Heart right ventricle (tissue), 16 donors: ENCODE data around the gene CACNG3. TPM values are rescaled to one million over a fixed set of nuclear protein-coding genes. Genes with fewer than 3 reads are reported as not detected.

Experiments
- ATAC-seq, 8 donors: fragments of 200-7000 bp; cut with Tn5 transposase; one replicate each; pipeline ENCODE4 v1.9.1; 2020; ENCODE audit warnings: mild to moderate bottlenecking in 8 of 8, moderate library complexity in 8 of 8, moderate number of reproducible peaks in 1 of 8
- DNase-seq, 2 donors: peaks; one replicate each; pipeline ENCODE4 v3.0.0-alpha.2; 2020
- H3K27ac ChIP-seq, 10 donors: fragments of 200-600 bp; sonication (generic) in 2 of 10; one replicate each; pipeline versions ENCODE4 v1.5.0 to v1.8.0; 2020 to 2022; ENCODE audit warnings: mild to moderate bottlenecking in 3 of 10
- H3K27me3 ChIP-seq, 7 donors: fragments of 200-600 bp; one replicate each; pipeline ENCODE4 v1.8.0; 2021 to 2022; ENCODE audit warnings: mild to moderate bottlenecking in 2 of 7
- H3K36me3 ChIP-seq, 9 donors: fragments of 200-600 bp; sonication (generic) in 1 of 9; one replicate each; pipeline versions ENCODE4 v1.5.0 to v1.8.0; 2020 to 2022; ENCODE audit warnings: mild to moderate bottlenecking in 2 of 9
- H3K4me1 ChIP-seq, 9 donors: fragments of 200-600 bp; sonication (generic) in 1 of 9; one replicate each; pipeline versions ENCODE4 v1.5.0 to v1.8.0; 2020 to 2022; ENCODE audit warnings: mild to moderate bottlenecking in 4 of 9
- H3K4me3 ChIP-seq, 10 donors: fragments of 200-600 bp; sonication (generic) in 2 of 10; one replicate each; pipeline versions ENCODE4 v1.5.0 to v1.8.0; 2020 to 2022; ENCODE audit warnings: mild to moderate bottlenecking in 7 of 10, moderate library complexity in 2 of 10
- H3K9me3 ChIP-seq, 11 donors: fragments of 200-600 bp in 10 of 11; sonication (generic) in 2 of 11; one replicate each; pipeline versions ENCODE4 v1.5.0 to v1.8.0; 2013 to 2022; ENCODE audit warnings: mild to moderate bottlenecking in 2 of 11, control low read depth in 1 of 11, moderate library complexity in 1 of 11
- CTCF ChIP-seq, 9 donors: fragments of 200-600 bp; sonication (generic) in 2 of 9; IDR thresholded peaks; one replicate each; pipeline versions ENCODE4 v1.5.0 to v1.8.0; 2021 to 2022; ENCODE audit warnings: antibody characterized with exemption in 9 of 9, mild to moderate bottlenecking in 5 of 9, moderate library complexity in 1 of 9
- WGBS, 2 donors: extraction: QIAGEN DNeasy Blood & Tissue Kit; methylation state at CpG; one replicate each; pipeline ENCODE4 v1.1.7; 2013; ENCODE audit warnings: inconsistent platforms in 1 of 2; 5-methylcytosine and 5-hydroxymethylcytosine counted together
- intact Hi-C, 10 donors: fragments of 100-400 bp; cut with DNase I; formaldehyde crosslinking; loops; one replicate each; pipeline versions ENCODE4 v1.11.1 to v1.14.2; 2022
- polyA plus RNA-seq, 2 donors: library from polyadenylated mRNA; stranded (reverse); fragments of 200-250 nt; gene quantifications; one replicate each; pipeline ENCODE4 v1.2.3, GENCODE V29; 2013
- total RNA-seq, 10 donors: library from RNA; stranded (reverse); fragmentation: NEBNext Ultra II Directional in 3 of 10; extraction: Animal tissue kit (Norgen Biotek cat#: 25700) in 3 of 10; gene quantifications; one replicate each; pipeline versions ENCODE4 v1.2.1 to v1.2.4, GENCODE V29; 2021 to 2023
- donor health status: Arrhythmogenic right ventricular cardiomyopathy.
- donor health status: ischemic (EF 13 %, LVEDD 7.1; RV severe dilation, severe dysfunction).
- donor health status: healthy with polysubstance abuse.
- donor health status: DM: no; HTN: yes; CAD: no.
- donor health status: DM: no; HTN: no; CAD: no.
- donor health status: ischemic (EF 25% LVEDD 6.9; RV normal size, moderate dysfunction).
- donor health status: ischemic (EF 25% LVEDD 5.7; RV mildly dilated, moderate dysfunction).
- donor health status: healthy.
- donor health status: DM: yes; HTN: yes; CAD: no.
- donor health status: Ischemic cardiomyopathy.
- donor health status: ischemic (EF 35%, LVEDD 5.7; RV mildly dilated, moderate dysfunction).
- donor health status: nonischemic (EF 11% LVEDD 7.7; RV severe dilation, severe dysfunction).
- donor health status: DM: yes; HTN: yes; CAD: no.
- donor health status: PGD.
- donor health status: ischemic (EF 29% LVEDD 5.4; RV normal size, mild dysfunction).
- donor health status: nonischemic (EF 23%, LVEDD 6.1; RV moderate dilation, normal function).

CACNG3 gene
- total and polyA plus RNA-seq, 12 donors = not detected

DNA sequence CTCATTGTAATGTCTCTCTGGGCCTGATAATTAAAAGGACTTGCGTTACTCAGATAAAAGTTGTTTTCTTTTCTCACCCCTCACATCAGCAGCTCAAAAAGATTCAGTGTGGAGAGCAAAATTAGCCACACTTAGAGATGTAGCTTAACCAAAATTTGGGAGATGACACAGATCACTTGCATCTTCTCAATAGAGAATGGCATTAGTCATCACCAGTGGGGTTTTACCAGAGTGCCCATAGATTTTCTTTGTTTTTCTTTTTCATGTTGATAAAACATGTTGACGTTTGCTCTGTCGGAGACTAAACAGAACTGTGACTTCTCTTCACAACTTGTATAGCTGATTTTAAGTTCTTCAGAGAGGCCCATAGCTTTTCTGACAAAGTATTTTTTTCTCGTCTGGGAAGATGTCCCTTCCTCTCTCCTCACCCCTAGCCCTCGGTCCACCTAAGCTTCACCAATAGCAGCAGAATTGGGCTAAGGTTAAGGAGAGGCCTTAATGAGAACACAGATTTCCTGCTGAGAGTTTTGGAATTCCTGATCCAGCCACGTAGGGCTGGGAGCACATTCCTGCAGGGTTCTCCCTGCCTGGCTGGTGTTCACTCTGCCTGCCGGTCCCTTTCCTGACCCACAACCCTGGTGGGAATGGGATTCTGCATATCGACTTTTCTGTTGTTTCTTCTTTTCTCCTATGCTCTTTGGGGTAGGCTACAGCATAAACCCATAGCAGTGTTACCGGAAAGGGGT is 92.6 kb downstream of the CACNG3 start:
- no peak for TF ChIP-seq CTCF (IDR thresholded peaks at IDR 0.05)
- ATAC-seq (no peak), DNase-seq (no peak)
- intact Hi-C loops = no loop called here
- H3K36me3 ChIP-seq = no peaks in the 10 kb centered on the region
- 40 to 42% methylated on average over 9 of the region's 9 CpGs for WGBS, 2 donors
- peaks cover 0 to 24% (median 5%) of the 10 kb centered on the region in 7 donors for H3K27me3 ChIP-seq
- no peaks in the 10 kb centered on the region for H3K4me1 ChIP-seq
- H3K4me3 ChIP-seq = no peak overlapping the region
- no peak overlapping the region for H3K27ac ChIP-seq
- H3K9me3 ChIP-seq = peaks cover 0 to 4% (median 0%) of the 10 kb centered on the region in 11 donors

DNA sequence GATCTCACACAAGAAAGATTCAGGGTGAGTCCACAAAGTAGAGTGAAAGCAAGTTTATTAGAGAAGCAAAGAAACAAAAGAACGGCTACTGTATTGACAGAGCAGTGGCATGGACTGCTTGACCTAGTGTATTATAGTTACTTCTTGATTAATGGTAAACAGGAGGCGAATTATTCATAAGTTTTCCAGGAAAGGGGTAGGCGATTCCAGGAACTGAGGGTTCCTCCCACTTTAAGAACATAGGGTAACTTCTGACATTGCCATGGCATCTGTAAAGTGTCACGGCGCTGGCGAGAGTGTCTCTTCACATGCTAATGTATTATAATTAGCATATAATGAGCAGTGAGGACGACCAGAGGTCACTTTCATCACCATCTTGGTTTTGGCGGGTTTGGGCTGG is 93.2 kb downstream of the CACNG3 start:
- no peak for DNase-seq
- no peak overlapping the region for H3K4me3 ChIP-seq
- no peaks in the 10 kb centered on the region for H3K4me1 ChIP-seq
- intact Hi-C loops = no loop called here
- H3K9me3 ChIP-seq = peaks cover 0 to 4% (median 0%) of the 10 kb centered on the region in 11 donors
- WGBS, 2 donors = 72 to 75% methylated on average over 8 of the region's 8 CpGs
- TF ChIP-seq CTCF (IDR thresholded peaks at IDR 0.05) = no peak
- H3K27ac ChIP-seq = no peak overlapping the region
- ATAC-seq = no peak
- peaks cover 0 to 24% (median 5%) of the 10 kb centered on the region in 7 donors for H3K27me3 ChIP-seq
- no peaks in the 10 kb centered on the region for H3K36me3 ChIP-seq

- DNase-seq (no peak), ATAC-seq (no peak)
- Histone ChIP-seq H3K9me3 (peaks cover 0 to 4% (median 0%) of the 10 kb centered on the region in 11 donors), H3K27me3 (peaks cover 0 to 13% (median 0%) of the 10 kb centered on the region in 7 donors), H3K36me3 (no peaks in the 10 kb centered on the region), H3K4me3 (no peak overlapping the region), H3K4me1 (no peaks in the 10 kb centered on the region), H3K27ac (no peak overlapping the region)
- intact Hi-C loops = no loop called here
- no peak for TF ChIP-seq CTCF (IDR thresholded peaks at IDR 0.05)
- WGBS, 2 donors = 80 to 87% methylated on average over 5 of the region's 5 CpGs
Observed at GRCh38 chr16:24352746-24353145, 96.6 kb downstream of the CACNG3 start.

DNA sequence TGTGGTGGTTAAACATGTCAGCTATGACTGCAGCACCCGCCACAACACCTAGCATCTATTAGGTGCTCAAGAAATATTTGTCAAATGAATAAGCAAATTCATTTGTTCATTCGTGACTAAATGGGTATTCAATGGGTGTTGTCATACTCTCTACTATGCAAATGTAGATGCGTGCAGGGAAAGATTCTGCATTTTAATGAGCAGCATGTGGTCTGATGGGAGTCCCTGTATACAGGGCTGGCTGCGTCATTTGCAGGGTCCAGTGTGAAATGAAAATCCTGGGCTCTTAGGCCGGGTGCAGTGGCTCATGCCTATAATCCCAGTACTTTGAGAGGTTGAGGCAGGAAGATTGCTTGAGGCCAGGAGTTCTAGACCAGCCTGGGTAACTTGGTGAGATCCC is 97.5 kb downstream of the CACNG3 start:
- TF ChIP-seq CTCF (IDR thresholded peaks at IDR 0.05) = no peak
- Histone ChIP-seq H3K9me3 (peaks cover 0 to 4% (median 0%) of the 10 kb centered on the region in 11 donors), H3K27ac (no peak overlapping the region), H3K36me3 (no peaks in the 10 kb centered on the region), H3K4me3 (no peak overlapping the region), H3K4me1 (no peaks in the 10 kb centered on the region), H3K27me3 (peaks cover 0 to 7% (median 0%) of the 10 kb centered on the region in 7 donors)
- WGBS, 2 donors = 65 to 84% methylated on average over 5 of the region's 5 CpGs
- ATAC-seq (no peak), DNase-seq (no peak)
- intact Hi-C loops = no loop called here
